GM12874 (cell line): ENCODE data around the gene ERICH4.

Experiments used
- TF ChIP-seq, protein P1 (sequence below): IDR thresholded peaks from 2 replicates; pipeline ENCODE4 v1.5.1; 2011; ENCODE audit warnings: low read depth, mild to moderate bottlenecking, control low read depth, low read length, moderate library complexity; ENCODE audit not compliant: insufficient read depth

ERICH4 gene

DNA sequence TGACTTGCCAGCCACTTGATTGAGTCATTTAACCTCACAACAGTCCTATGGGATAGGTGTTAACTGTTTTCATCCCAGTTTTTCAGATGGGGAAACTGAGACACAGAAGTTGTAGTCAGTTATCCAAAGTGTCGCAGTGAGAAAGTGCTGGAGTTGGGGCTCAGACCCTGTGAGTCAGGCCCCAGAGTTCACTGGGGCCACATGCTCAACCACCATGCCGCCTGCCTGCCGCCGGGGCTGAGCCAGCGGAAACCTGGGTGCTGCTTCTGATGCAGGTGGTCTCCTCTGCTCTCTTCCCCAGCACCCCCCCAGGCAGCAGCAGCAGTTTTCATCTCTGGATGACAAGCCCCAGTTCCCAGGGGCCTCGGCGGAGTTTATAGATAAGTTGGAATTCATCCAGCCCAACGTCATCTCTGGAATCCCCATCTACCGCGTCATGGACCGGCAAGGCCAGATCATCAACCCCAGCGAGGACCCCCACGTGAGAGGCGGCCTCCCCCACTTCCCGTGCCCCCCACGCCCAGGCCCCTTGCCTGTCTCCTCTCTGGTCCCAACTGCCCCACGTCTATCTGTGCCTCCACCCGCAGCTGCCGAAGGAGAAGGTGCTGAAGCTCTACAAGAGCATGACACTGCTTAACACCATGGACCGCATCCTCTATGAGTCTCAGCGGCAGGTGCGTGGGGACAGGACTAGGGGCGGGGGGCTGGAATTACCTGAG is 32.5 kb upstream of the ERICH4 start:
- TF ChIP-seq, protein P1, sequence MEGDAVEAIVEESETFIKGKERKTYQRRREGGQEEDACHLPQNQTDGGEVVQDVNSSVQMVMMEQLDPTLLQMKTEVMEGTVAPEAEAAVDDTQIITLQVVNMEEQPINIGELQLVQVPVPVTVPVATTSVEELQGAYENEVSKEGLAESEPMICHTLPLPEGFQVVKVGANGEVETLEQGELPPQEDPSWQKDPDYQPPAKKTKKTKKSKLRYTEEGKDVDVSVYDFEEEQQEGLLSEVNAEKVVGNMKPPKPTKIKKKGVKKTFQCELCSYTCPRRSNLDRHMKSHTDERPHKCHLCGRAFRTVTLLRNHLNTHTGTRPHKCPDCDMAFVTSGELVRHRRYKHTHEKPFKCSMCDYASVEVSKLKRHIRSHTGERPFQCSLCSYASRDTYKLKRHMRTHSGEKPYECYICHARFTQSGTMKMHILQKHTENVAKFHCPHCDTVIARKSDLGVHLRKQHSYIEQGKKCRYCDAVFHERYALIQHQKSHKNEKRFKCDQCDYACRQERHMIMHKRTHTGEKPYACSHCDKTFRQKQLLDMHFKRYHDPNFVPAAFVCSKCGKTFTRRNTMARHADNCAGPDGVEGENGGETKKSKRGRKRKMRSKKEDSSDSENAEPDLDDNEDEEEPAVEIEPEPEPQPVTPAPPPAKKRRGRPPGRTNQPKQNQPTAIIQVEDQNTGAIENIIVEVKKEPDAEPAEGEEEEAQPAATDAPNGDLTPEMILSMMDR: no peak

GRCh38 chr19:41411100-41411967 is 31.6 kb upstream of the ERICH4 start:
- TF ChIP-seq, protein P1: no peak

DNA sequence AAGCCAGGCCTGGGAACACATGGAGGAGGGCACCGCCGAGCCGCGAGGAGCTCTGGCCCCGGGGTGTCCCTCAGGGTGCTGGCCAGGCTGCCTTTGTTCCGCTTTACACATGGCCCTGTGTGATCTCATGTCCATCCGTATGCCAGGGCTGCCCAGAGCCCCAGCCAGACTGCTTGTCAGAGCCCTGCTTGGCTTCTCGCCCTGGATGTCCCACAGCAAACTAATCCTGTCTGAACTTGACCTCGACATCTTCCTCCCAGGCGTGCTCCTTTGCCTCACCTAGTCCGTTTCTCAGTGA is 31.0 kb upstream of the ERICH4 start:
- TF ChIP-seq, protein P1: no peak

GRCh38 chr19:41412953-41413352 is 30.0 kb upstream of the ERICH4 start:
- TF ChIP-seq, protein P1: no peak

- TF ChIP-seq, protein P1: no peak
These were observed 29.0 kb upstream of the ERICH4 start for GRCh38 chr19:41413947-41414346.

- TF ChIP-seq, protein P1: no peak
These were observed 28.5 kb upstream of the ERICH4 start for GRCh38 chr19:41414461-41414860.

DNA sequence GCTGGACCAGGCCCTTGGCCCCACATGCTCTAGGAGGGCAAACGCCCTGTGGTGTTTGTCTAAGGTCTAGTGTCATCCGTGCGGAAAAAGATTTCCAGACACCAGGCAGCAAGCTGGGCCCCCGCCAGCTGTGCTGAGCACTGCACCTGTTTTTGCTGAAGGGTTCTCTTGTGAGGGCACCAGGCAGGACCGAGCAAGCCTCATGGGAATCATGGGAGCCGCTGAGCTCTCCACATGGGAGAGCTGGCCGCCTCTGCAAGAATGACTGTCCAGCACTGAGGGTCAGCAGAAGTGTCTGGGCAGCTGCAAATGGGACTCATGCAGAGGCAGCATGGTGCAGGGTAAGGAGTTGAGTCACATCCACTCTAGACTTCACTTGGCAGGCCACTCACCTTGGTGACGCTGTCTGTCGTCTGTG is 27.8 kb upstream of the ERICH4 start:
- TF ChIP-seq, protein P1: no peak
